ENCODE results near the gene KLRC3.
"Not testable (repeated sequence)": the region's sequence is repeated elsewhere in the genome, so short reads cannot be mapped to it uniquely, and the experiment has no call there.

The KLRC3 gene

GRCh38 chr12:10369557-10370415 is 50.6 kb downstream of the KLRC3 start:
- no peak for TF ChIP-seq CTCF (IDR thresholded peaks at IDR 0.05; ENCODE audit: control extremely low read depth, extremely low read depth, low read depth, missing control alignments)
- CTCF ChIA-PET, result no interaction called here
- POLR2A ChIA-PET, result no interaction called here
- no peak for DNase-seq (ENCODE audit: extremely low spot score)

- TF ChIP-seq CTCF (IDR thresholded peaks at IDR 0.05; ENCODE audit: control extremely low read depth, extremely low read depth, low read depth, missing control alignments), result no peak
- no peak for DNase-seq (ENCODE audit: extremely low spot score)
- ChIA-PET POLR2A (no interaction called here), CTCF (no interaction called here)
Observed at GRCh38 chr12:10368206-10369171, 51.9 kb downstream of the KLRC3 start.

- CTCF ChIA-PET, result interaction anchor here (2.8 kb wide), 1 partner anchor 43 kb away, joined by 9 read pairs; no protein-coding TSS in a partner anchor
- DNase-seq (ENCODE audit: extremely low spot score); POLR2A ChIA-PET: not testable (repeated sequence)
Observed at GRCh38 chr12:10367714-10368113, 52.7 kb downstream of the KLRC3 start.

- TF ChIP-seq CTCF (IDR thresholded peaks at IDR 0.05; ENCODE audit: control extremely low read depth, extremely low read depth, low read depth, missing control alignments), result no peak
- CTCF ChIA-PET, result interaction anchor here (0.8 to 2.8 kb wide), 7 partner anchors 19 to 616 kb away, joined by 3 to 9 read pairs (median 4); no protein-coding TSS in a partner anchor
- POLR2A ChIA-PET, result interaction anchor here (0.7 kb wide), 1 partner anchor 155 kb away, joined by 3 read pairs; no protein-coding TSS in a partner anchor
- DNase-seq (ENCODE audit: extremely low spot score), result no peak
Observed at GRCh38 chr12:10366875-10367274, 53.5 kb downstream of the KLRC3 start.

GRCh38 chr12:10365696-10366405 is 54.5 kb downstream of the KLRC3 start:
- no peak for TF ChIP-seq CTCF (IDR thresholded peaks at IDR 0.05; ENCODE audit: control extremely low read depth, extremely low read depth, low read depth, missing control alignments)
- ChIA-PET POLR2A (interaction anchor here (0.7 kb wide), 1 partner anchor 156 kb away, joined by 3 read pairs; no protein-coding TSS in a partner anchor), CTCF (interaction anchor here (0.8 to 2.9 kb wide), 10 partner anchors 20 to 615 kb away, joined by 3 to 9 read pairs (median 4); no protein-coding TSS in a partner anchor)
- DNase-seq (ENCODE audit: extremely low spot score), result no peak

GRCh38 chr12:10364815-10365622 is 55.4 kb downstream of the KLRC3 start:
- CTCF ChIA-PET, result interaction anchor here (0.7 to 2.9 kb wide), 8 partner anchors 9 to 614 kb away, joined by 3 to 9 read pairs (median 4); no protein-coding TSS in a partner anchor
- no peak for TF ChIP-seq CTCF (IDR thresholded peaks at IDR 0.05; ENCODE audit: control extremely low read depth, extremely low read depth, low read depth, missing control alignments)
- peak; percentile 42 for DNase-seq (ENCODE audit: extremely low spot score)
- POLR2A ChIA-PET, result no interaction called here

Measured in GM10248 (cell line).